ENCODE measurements around the gene FAM25G.
"Not testable (repeated sequence)": the region's sequence is repeated elsewhere in the genome, so short reads cannot be mapped to it uniquely, and the experiment has no call there.

The FAM25G gene

GRCh38 chr10:47462577-47463358 lies 28.7 kb downstream of the FAM25G start:
- not testable (repeated sequence) for DNase-seq

GRCh38 chr10:47461261-47461687 lies 30.2 kb downstream of the FAM25G start:
- DNase-seq, result not testable (repeated sequence)

GRCh38 chr10:47458466-47459154 lies 32.9 kb downstream of the FAM25G start:
- no peak for DNase-seq

- no peak for DNase-seq
These were observed 33.7 kb downstream of the FAM25G start for GRCh38 chr10:47457826-47458225.

- no peak for DNase-seq
These were observed 34.0 kb downstream of the FAM25G start for GRCh38 chr10:47457528-47457820.

GRCh38 chr10:47456794-47457527 lies 34.5 kb downstream of the FAM25G start:
- DNase-seq, result no peak

GRCh38 chr10:47456079-47456785 lies 35.3 kb downstream of the FAM25G start:
- no peak for DNase-seq

- not testable (repeated sequence) for DNase-seq
These were observed 36.0 kb downstream of the FAM25G start for GRCh38 chr10:47455350-47456078.

- no peak for DNase-seq
These were observed 36.8 kb downstream of the FAM25G start for GRCh38 chr10:47454780-47455058.

- no peak for DNase-seq
These were observed 37.3 kb downstream of the FAM25G start for GRCh38 chr10:47454008-47454779.

GRCh38 chr10:47453141-47454007 lies 38.1 kb downstream of the FAM25G start:
- no peak for DNase-seq

- no peak for DNase-seq
These were observed 38.9 kb downstream of the FAM25G start for GRCh38 chr10:47452495-47453140.

- no peak for DNase-seq
These were observed 39.5 kb downstream of the FAM25G start for GRCh38 chr10:47451998-47452494.

GRCh38 chr10:47451273-47451997 lies 40.1 kb downstream of the FAM25G start:
- no peak for DNase-seq

- no peak for DNase-seq
These were observed 41.1 kb downstream of the FAM25G start for GRCh38 chr10:47450442-47450841.

GRCh38 chr10:47449979-47450378 lies 41.5 kb downstream of the FAM25G start:
- no peak for DNase-seq

GRCh38 chr10:47449102-47449978 lies 42.2 kb downstream of the FAM25G start:
- no peak for DNase-seq

- DNase-seq, result no peak
These were observed 43.8 kb downstream of the FAM25G start for GRCh38 chr10:47447705-47448104.

Measured in activated CD4-positive, alpha-beta T cell treated with anti-CD3 and anti-CD28 coated beads, Interleukin-2, amount 50 U/mL, for 16 hours (primary cell).